WTC11 (cell line): Measurements from ENCODE around the gene DDX39A. TPM values are rescaled to one million over a fixed set of nuclear protein-coding genes. Genes with fewer than 3 reads are reported as not detected.
A peak's percentile ranks its signal among the peaks of the same experiment; 100 is the strongest.

Experiments
- ATAC-seq: fragments of 200-7000 bp; cut with Tn5 transposase; 2 replicates; pipeline ENCODE4 v1.10.0; 2021; ENCODE audit warnings: mild to moderate bottlenecking, moderate library complexity
- CTCF ChIA-PET: fragments of 300-600 bp; sonication (Branson Sonifier 250); formaldehyde crosslinking; loops from one replicate; lab custom pipeline; 2021; ENCODE audit warnings: antibody characterized with exemption; lab: Charles Lee
- POLR2A ChIA-PET: fragments of 350-600 bp; sonication (Branson Sonifier 250); formaldehyde crosslinking; loops from one replicate; lab custom pipeline; 2021; ENCODE audit warnings: antibody characterized with exemption; lab: Charles Lee
- DNase-seq: peaks from one replicate; pipeline ENCODE4 v3.0.0; 2021; ENCODE audit warnings: low spot score
- H3K27ac Mint-ChIP-seq: 2 replicates; pipeline ENCODE4 v1.8.0; 2021; ENCODE audit warnings: mixed read lengths
- H3K27me3 Mint-ChIP-seq: 2 replicates; pipeline ENCODE4 v1.8.0; 2021; ENCODE audit warnings: low read depth, mild to moderate bottlenecking, moderate library complexity, mixed read lengths
- H3K36me3 Mint-ChIP-seq: 2 replicates; pipeline ENCODE4 v1.8.0; 2021; ENCODE audit warnings: mixed read lengths
- H3K4me1 Mint-ChIP-seq: 2 replicates; pipeline ENCODE4 v1.8.0; 2022; ENCODE audit warnings: mixed read lengths
- H3K4me3 Mint-ChIP-seq: 2 replicates; pipeline ENCODE4 v1.8.0; 2021; ENCODE audit warnings: mild to moderate bottlenecking, moderate library complexity, mixed read lengths
- H3K9me3 Mint-ChIP-seq: 2 replicates; pipeline ENCODE4 v1.8.0; 2021; ENCODE audit warnings: mixed read lengths
- ATF1 ChIP-seq: sonication (generic); formaldehyde crosslinking; IDR thresholded peaks from 2 replicates; pipeline ENCODE4 v1.8.1; 2023; ENCODE audit warnings: mild to moderate bottlenecking, moderate library complexity, missing genetic modification reagents
- ATF2 ChIP-seq: sonication (generic); formaldehyde crosslinking; IDR thresholded peaks from 2 replicates; pipeline ENCODE4 v1.8.1; 2022; ENCODE audit warnings: low read depth, missing genetic modification reagents, borderline replicate concordance
- E2F5 ChIP-seq: sonication (generic); formaldehyde crosslinking; IDR thresholded peaks from 2 replicates; pipeline ENCODE4 v1.8.1; 2022; ENCODE audit warnings: mild to moderate bottlenecking, moderate library complexity, missing genetic modification reagents
- ELF4 ChIP-seq: sonication (generic); formaldehyde crosslinking; IDR thresholded peaks from 2 replicates; pipeline ENCODE4 v1.8.1; 2022; ENCODE audit warnings: low read depth, mild to moderate bottlenecking, moderate library complexity, missing genetic modification reagents
- FOXJ3 ChIP-seq: sonication (generic); formaldehyde crosslinking; IDR thresholded peaks from 2 replicates; pipeline ENCODE4 v1.9.0; 2021; ENCODE audit warnings: missing genetic modification reagents, mild to moderate bottlenecking, borderline replicate concordance
- GTF2I ChIP-seq: fragments of 250-450 bp; sonication (Bioruptor Pico); conservative IDR thresholded peaks from 2 replicates; pipeline ENCODE4 v1.4.0; 2021; ENCODE audit warnings: mild to moderate bottlenecking
- JAZF1 ChIP-seq: fragments of 250-450 bp; sonication (Bioruptor Pico); IDR thresholded peaks from 2 replicates; pipeline ENCODE4 v1.9.0; 2021; ENCODE audit warnings: moderate library complexity, mild to moderate bottlenecking, inconsistent platforms
- NR1H2 ChIP-seq: sonication (generic); formaldehyde crosslinking; IDR thresholded peaks from 2 replicates; pipeline ENCODE4 v1.9.0; 2021; ENCODE audit warnings: mild to moderate bottlenecking, moderate library complexity, missing genetic modification reagents
- PRDM15 ChIP-seq: sonication (generic); formaldehyde crosslinking; IDR thresholded peaks from 2 replicates; pipeline ENCODE4 v1.8.0; 2022; ENCODE audit warnings: missing genetic modification reagents
- TCF7 ChIP-seq: sonication (generic); formaldehyde crosslinking; IDR thresholded peaks from 2 replicates; pipeline ENCODE4 v1.8.0; 2022; ENCODE audit warnings: mild to moderate bottlenecking, low read depth, missing genetic modification reagents, moderate library complexity
- ZNF138 ChIP-seq: sonication (generic); formaldehyde crosslinking; conservative IDR thresholded peaks from 2 replicates; pipeline ENCODE4 v1.8.1; 2022; ENCODE audit warnings: mild to moderate bottlenecking, moderate library complexity, missing genetic modification reagents
- ZNF423 ChIP-seq: fragments of 250-450 bp; sonication (Bioruptor Pico); IDR thresholded peaks from 2 replicates; pipeline ENCODE4 v2.1.2; 2022; ENCODE audit warnings: mild to moderate bottlenecking, moderate library complexity
- ZNF512 ChIP-seq: sonication (generic); formaldehyde crosslinking; IDR thresholded peaks from 2 replicates; pipeline ENCODE4 v1.8.1; 2022; ENCODE audit warnings: missing genetic modification reagents, borderline replicate concordance
- ZNF671 ChIP-seq: fragments of 250-450 bp; sonication (Bioruptor Pico); IDR thresholded peaks from 2 replicates; pipeline ENCODE4 v1.8.0; 2021; ENCODE audit warnings: mild to moderate bottlenecking
- total RNA-seq: library from RNA; stranded (reverse); gene quantifications from 3 replicates; pipeline ENCODE4 v1.2.3, GENCODE V29; 2021
- TF ChIP-seq, protein P1 (sequence below): sonication (generic); formaldehyde crosslinking; IDR thresholded peaks from 2 replicates; pipeline ENCODE4 v1.8.1; 2022; ENCODE audit warnings: mild to moderate bottlenecking, missing genetic modification reagents, moderate library complexity, borderline replicate concordance

Gene DDX39A
- total RNA-seq, 1 experiment from 2014 or later, result 136 TPM

- peak; percentile 78 for ATAC-seq
- DNase-seq, result peak; percentile 37
- Mint-ChIP-seq H3K27ac (peak overlapping the region; percentile 14; the same call in 1 of the 2 replicates), H3K4me3 (no peak overlapping the region), H3K27me3 (no peaks in the 10 kb centered on the region; the same call in none of the 2 replicates), H3K4me1 (peaks cover 15% of the 10 kb centered on the region), H3K9me3 (no peaks in the 10 kb centered on the region), H3K36me3 (no peaks in the 10 kb centered on the region)
- CTCF ChIA-PET, result interaction anchor here (0.5 to 3.3 kb wide), 7 partner anchors 13 to 257 kb away, joined by 3 to 29 read pairs (median 5); partner anchors contain the start of gene ASF1B
- TF ChIP-seq ZNF138 (no peak), PRDM15 (CRISPR knock-in tag) (peak; percentile 63)
- POLR2A ChIA-PET, result interaction anchor here (1.2 kb wide), 1 partner anchor 13 kb away, joined by 4 read pairs; no protein-coding TSS in a partner anchor
Measured at GRCh38 chr19:14393329-14393728, 25.8 kb downstream of the DDX39A start.

- ATAC-seq, result no peak
- H3K27ac Mint-ChIP-seq, result no peak overlapping the region
- no peak for DNase-seq
- no peak overlapping the region for H3K4me3 Mint-ChIP-seq
- peaks cover 15% of the 10 kb centered on the region for H3K4me1 Mint-ChIP-seq
- ChIA-PET POLR2A (interaction anchor here (0.5 kb wide), 1 partner anchor 268 kb away, joined by 3 read pairs; no protein-coding TSS in a partner anchor), CTCF (interaction anchor here (1.5 to 3.3 kb wide), 2 partner anchors 15 kb away, joined by 6 to 29 read pairs; no protein-coding TSS in a partner anchor)
- H3K36me3 Mint-ChIP-seq, result no peaks in the 10 kb centered on the region
- H3K9me3 Mint-ChIP-seq, result no peaks in the 10 kb centered on the region
- no peaks in the 10 kb centered on the region; the same call in none of the 2 replicates for H3K27me3 Mint-ChIP-seq
- TF ChIP-seq ATF2 (no peak), ZNF138 (no peak), FOXJ3 (CRISPR knock-in tag) (no peak), ATF1 (CRISPR knock-in tag) (no peak), GTF2I (CRISPR knock-in tag) (no peak), E2F5 (CRISPR knock-in tag) (no peak), ZNF512 (CRISPR knock-in tag) (no peak), ZNF423 (CRISPR knock-in tag) (no peak), TCF7 (no peak), ELF4 (no peak), ZNF671 (CRISPR knock-in tag) (no peak), NR1H2 (CRISPR knock-in tag) (no peak), JAZF1 (CRISPR knock-in tag) (no peak)
- TF ChIP-seq, protein P1, sequence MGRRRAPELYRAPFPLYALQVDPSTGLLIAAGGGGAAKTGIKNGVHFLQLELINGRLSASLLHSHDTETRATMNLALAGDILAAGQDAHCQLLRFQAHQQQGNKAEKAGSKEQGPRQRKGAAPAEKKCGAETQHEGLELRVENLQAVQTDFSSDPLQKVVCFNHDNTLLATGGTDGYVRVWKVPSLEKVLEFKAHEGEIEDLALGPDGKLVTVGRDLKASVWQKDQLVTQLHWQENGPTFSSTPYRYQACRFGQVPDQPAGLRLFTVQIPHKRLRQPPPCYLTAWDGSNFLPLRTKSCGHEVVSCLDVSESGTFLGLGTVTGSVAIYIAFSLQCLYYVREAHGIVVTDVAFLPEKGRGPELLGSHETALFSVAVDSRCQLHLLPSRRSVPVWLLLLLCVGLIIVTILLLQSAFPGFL, result no peak
Measured at GRCh38 chr19:14391156-14391821, 27.9 kb downstream of the DDX39A start.
